Mesenchymal stem cell (in vitro differentiated cells and primary cell): ENCODE measurements around the gene NHLH1. TPM values are rescaled to one million over a fixed set of nuclear protein-coding genes. Genes with fewer than 3 reads are reported as not detected.

Source experiments
- DNase-seq: peaks from one replicate; pipeline ENCODE4 v3.0.0-alpha.2; 2013
- H2AFZ ChIP-seq: one replicate; pipeline ENCODE4 v1.6.1; 2013; ENCODE audit warnings: low read depth, mild to moderate bottlenecking, control low read depth, inconsistent platforms, low read length, moderate library complexity
- H2AK5ac ChIP-seq: 2 replicates; pipeline ENCODE4 v1.6.1; 2013; ENCODE audit warnings: low read length, moderate library complexity, mild to moderate bottlenecking, inconsistent platforms; ENCODE audit not compliant: severe bottlenecking
- H2BK120ac ChIP-seq: one replicate; pipeline ENCODE4 v1.6.1; 2013; ENCODE audit warnings: low read depth, mild to moderate bottlenecking, inconsistent platforms, low read length, moderate library complexity
- H2BK12ac ChIP-seq, 2 experiments: one replicate each; pipeline ENCODE4 v1.6.1; 2013; ENCODE audit warnings: inconsistent platforms in 2 of 2, low read length in 2 of 2, mild to moderate bottlenecking in 2 of 2, moderate library complexity in 2 of 2, control low read depth in 1 of 2
- H2BK15ac ChIP-seq: one replicate; pipeline ENCODE4 v1.6.1; 2013; ENCODE audit warnings: mild to moderate bottlenecking, low read depth, inconsistent platforms; ENCODE audit not compliant: poor library complexity, severe bottlenecking
- H2BK5ac ChIP-seq: 2 replicates; pipeline ENCODE4 v1.6.1; 2013; ENCODE audit warnings: low read depth, mild to moderate bottlenecking, low read length, control low read depth, inconsistent platforms; ENCODE audit not compliant: poor library complexity, severe bottlenecking
- H3K14ac ChIP-seq, 2 experiments: one replicate each; pipeline ENCODE4 v1.6.1; 2013; ENCODE audit warnings: inconsistent platforms in 2 of 2, low read length in 2 of 2, control low read depth in 1 of 2, mild to moderate bottlenecking in 1 of 2, moderate library complexity in 1 of 2
- H3K18ac ChIP-seq, 2 experiments: one replicate each; pipeline ENCODE4 v1.6.1; 2013; ENCODE audit warnings: inconsistent platforms in 2 of 2, low read length in 2 of 2, control low read depth in 1 of 2, low read depth in 1 of 2, mild to moderate bottlenecking in 1 of 2
- H3K23ac ChIP-seq, 2 experiments: one replicate each; pipeline ENCODE4 v1.6.1; 2013; ENCODE audit warnings: inconsistent platforms in 2 of 2, low read length in 2 of 2, mild to moderate bottlenecking in 2 of 2, moderate library complexity in 2 of 2, control low read depth in 1 of 2
- H3K27ac ChIP-seq: 2 replicates; pipeline ENCODE4 v1.5.1; 2013; ENCODE audit warnings: mild to moderate bottlenecking, moderate library complexity, low read length, control low read depth, inconsistent platforms; ENCODE audit not compliant: poor library complexity, severe bottlenecking
- H3K27me3 ChIP-seq, 2 experiments: 2 replicates each; pipeline versions ENCODE4 v1.6.1 to v1.7.0; 2013; ENCODE audit warnings: low read length in 2 of 2, mild to moderate bottlenecking in 2 of 2, moderate library complexity in 2 of 2, control low read depth in 1 of 2, inconsistent platforms in 1 of 2; ENCODE audit not compliant: control insufficient read depth in 1 of 2, insufficient read depth in 1 of 2
- H3K36me3 ChIP-seq, 2 experiments: 2 replicates each; pipeline versions ENCODE4 v1.6.1 to v1.7.0; 2013; ENCODE audit warnings: low read length in 2 of 2, control low read depth in 1 of 2, inconsistent platforms in 1 of 2, low read depth in 1 of 2, mild to moderate bottlenecking in 1 of 2; ENCODE audit not compliant: insufficient read depth in 2 of 2, control insufficient read depth in 1 of 2
- H3K4ac ChIP-seq, 2 experiments: one replicate each; pipeline ENCODE4 v1.6.1; 2013; ENCODE audit warnings: inconsistent platforms in 2 of 2, low read length in 2 of 2, mild to moderate bottlenecking in 2 of 2, moderate library complexity in 2 of 2, control low read depth in 1 of 2, low read depth in 1 of 2
- H3K4me1 ChIP-seq: 2 replicates; pipeline ENCODE4 v1.6.1; 2013; ENCODE audit warnings: low read depth, low read length, control low read depth; ENCODE audit not compliant: control insufficient read depth, insufficient read depth
- H3K4me2 ChIP-seq: 2 replicates; pipeline ENCODE4 v1.6.1; 2013; ENCODE audit warnings: low read length, mild to moderate bottlenecking, inconsistent platforms; ENCODE audit not compliant: poor library complexity, severe bottlenecking
- H3K4me3 ChIP-seq, 2 experiments: 2 replicates each; pipeline versions ENCODE4 v1.5.1 to v1.7.0; 2013; ENCODE audit warnings: low read length in 2 of 2, mild to moderate bottlenecking in 2 of 2, control low read depth in 1 of 2, low read depth in 1 of 2; ENCODE audit not compliant: insufficient read depth in 1 of 2
- H3K79me1 ChIP-seq: replicated peaks from 2 replicates; pipeline ENCODE4 v1.6.1; 2013; ENCODE audit warnings: mild to moderate bottlenecking, control low read depth, low read length, inconsistent platforms; ENCODE audit not compliant: poor library complexity, severe bottlenecking
- H3K9ac ChIP-seq: 2 replicates; pipeline ENCODE4 v1.7.0; 2013; ENCODE audit warnings: mild to moderate bottlenecking, low read length, moderate library complexity
- H3K9me3 ChIP-seq: 2 replicates; pipeline ENCODE4 v1.7.0; 2013; ENCODE audit warnings: mild to moderate bottlenecking, low read length; ENCODE audit not compliant: control insufficient read depth
- H4K8ac ChIP-seq: one replicate; pipeline ENCODE4 v1.6.1; 2013; ENCODE audit warnings: inconsistent platforms, mild to moderate bottlenecking, low read length, moderate library complexity
- H4K91ac ChIP-seq: one replicate; pipeline ENCODE4 v1.6.1; 2013; ENCODE audit warnings: mild to moderate bottlenecking, low read length, inconsistent platforms
- WGBS: methylation state at CpG from one replicate; pipeline ENCODE4 v1.1.7; 2013; ENCODE audit warnings: mixed read lengths; 5-methylcytosine and 5-hydroxymethylcytosine counted together
- polyA plus RNA-seq, 2 experiments: library from polyadenylated mRNA; stranded (reverse); fragments of 200-250 nt; gene quantifications; one replicate each; pipeline ENCODE4 v1.2.3, GENCODE V29; 2013

The NHLH1 gene
- polyA plus RNA-seq (2013, experiment 1 of 2), result 0.23 TPM
- polyA plus RNA-seq (2013, experiment 2 of 2), result 0.16 TPM

GRCh38 chr1:160366731-160367515 is at the start of gene NHLH1:
Gene NHLH1 (plus strand): TSS chr1:160367071. CDS start chr1:160370732, 3,661 bp downstream.
- Histone ChIP-seq H3K27me3 (peaks cover 14 to 37% of the 10 kb centered on the region in 2 experiments), H3K9ac (no peak within 1 kb of the TSS), H3K4me2 (no peak within 1 kb of the TSS), H4K91ac (no peak within 1 kb of the TSS), H2BK120ac (no peak within 1 kb of the TSS), H3K4ac (no peak within 1 kb of the TSS), H3K23ac (no peak within 1 kb of the TSS), H2BK12ac (no peak within 1 kb of the TSS), H3K4me1 (peaks cover 3% of the 10 kb centered on the region), H3K9me3 (no peaks in the 10 kb centered on the region), H3K27ac (no peak within 1 kb of the TSS), H3K36me3 (peaks cover 0 to 3% of the 10 kb centered on the region in 2 experiments), H3K4me3 (no peak within 1 kb of the TSS), H3K14ac (no peak within 1 kb of the TSS), H2BK15ac (no peak within 1 kb of the TSS), H3K79me1 (no peaks in the 10 kb centered on the region), H2BK5ac (no peak within 1 kb of the TSS), H4K8ac (no peak within 1 kb of the TSS), H2AFZ (no peak within 1 kb of the TSS), H3K18ac (no peak within 1 kb of the TSS), H2AK5ac (no peak within 1 kb of the TSS)
- no peak for DNase-seq
- 79% methylated on average over 8 of the region's 15 CpGs for WGBS

DNA sequence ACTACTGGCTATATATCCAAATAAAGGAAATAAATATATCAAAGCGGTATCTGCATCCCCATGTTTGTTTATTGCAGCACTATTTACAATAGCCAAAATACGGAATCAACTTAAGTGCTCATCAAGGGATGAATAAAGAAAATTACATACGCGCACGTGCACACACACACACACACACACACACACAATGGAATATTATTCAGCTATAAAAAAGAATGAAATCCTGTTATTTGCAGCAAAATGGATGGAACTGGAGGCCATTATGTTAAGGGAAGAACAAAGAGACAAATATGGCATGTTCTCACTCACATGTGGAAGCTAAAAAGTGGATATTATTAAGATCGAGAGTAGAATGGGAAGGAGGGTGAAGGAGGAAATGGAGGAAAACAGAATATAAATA is 44.0 kb upstream of the NHLH1 start:
- Histone ChIP-seq H2BK5ac (no peak overlapping the region), H4K8ac (no peak overlapping the region), H2AFZ (no peak overlapping the region), H3K27me3 (no peaks in the 10 kb centered on the region), H2BK12ac (no peak overlapping the region), H3K4me3 (no peak overlapping the region), H3K18ac (no peak overlapping the region), H2BK15ac (no peak overlapping the region), H3K14ac (no peak overlapping the region), H3K23ac (no peak overlapping the region), H2BK120ac (no peak overlapping the region), H3K4me2 (no peak overlapping the region), H3K27ac (no peak overlapping the region), H4K91ac (no peak overlapping the region), H3K79me1 (peaks cover 7% of the 10 kb centered on the region), H3K4me1 (no peaks in the 10 kb centered on the region), H2AK5ac (no peak overlapping the region), H3K9me3 (no peaks in the 10 kb centered on the region), H3K4ac (no peak overlapping the region), H3K36me3 (peaks cover 20 to 90% of the 10 kb centered on the region in 2 experiments), H3K9ac (no peak overlapping the region)
- DNase-seq, result no peak
- WGBS, result 96% methylated on average over 3 of the region's 6 CpGs

DNA sequence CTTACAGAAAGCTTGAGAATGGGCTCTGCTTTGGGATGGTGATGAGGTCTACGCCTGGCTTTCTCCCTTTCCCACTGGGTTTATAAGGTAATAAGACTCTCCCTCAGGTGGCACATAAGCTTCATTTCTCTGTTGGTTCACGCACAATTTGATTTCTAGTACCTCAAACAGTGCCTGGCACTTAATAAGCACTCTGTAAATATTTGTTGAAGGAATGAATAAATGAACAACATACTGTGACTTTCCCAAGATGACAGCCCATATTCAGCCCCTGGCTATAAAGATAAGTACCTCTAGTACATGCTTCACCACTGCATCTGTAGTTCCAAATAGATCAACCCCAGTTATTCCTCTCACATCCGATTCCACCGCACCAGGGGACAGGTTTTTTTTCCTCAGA is 41.6 kb upstream of the NHLH1 start:
- WGBS, result 100% methylated on average over 2 of the region's 4 CpGs
- Histone ChIP-seq H3K36me3 (peaks cover 34 to 93% of the 10 kb centered on the region in 2 experiments), H4K8ac (no peak overlapping the region), H3K79me1 (peaks cover 17% of the 10 kb centered on the region), H2BK120ac (no peak overlapping the region), H2BK15ac (no peak overlapping the region), H3K4me2 (no peak overlapping the region), H2AFZ (no peak overlapping the region), H3K9me3 (no peaks in the 10 kb centered on the region), H3K4me1 (no peaks in the 10 kb centered on the region), H3K18ac (no peak overlapping the region), H3K27ac (no peak overlapping the region), H3K27me3 (no peaks in the 10 kb centered on the region), H3K4me3 (no peak overlapping the region), H4K91ac (no peak overlapping the region), H2BK5ac (no peak overlapping the region), H2BK12ac (no peak overlapping the region), H3K23ac (no peak overlapping the region), H2AK5ac (no peak overlapping the region), H3K14ac (no peak overlapping the region), H3K4ac (no peak overlapping the region), H3K9ac (no peak overlapping the region)
- no peak for DNase-seq

DNA sequence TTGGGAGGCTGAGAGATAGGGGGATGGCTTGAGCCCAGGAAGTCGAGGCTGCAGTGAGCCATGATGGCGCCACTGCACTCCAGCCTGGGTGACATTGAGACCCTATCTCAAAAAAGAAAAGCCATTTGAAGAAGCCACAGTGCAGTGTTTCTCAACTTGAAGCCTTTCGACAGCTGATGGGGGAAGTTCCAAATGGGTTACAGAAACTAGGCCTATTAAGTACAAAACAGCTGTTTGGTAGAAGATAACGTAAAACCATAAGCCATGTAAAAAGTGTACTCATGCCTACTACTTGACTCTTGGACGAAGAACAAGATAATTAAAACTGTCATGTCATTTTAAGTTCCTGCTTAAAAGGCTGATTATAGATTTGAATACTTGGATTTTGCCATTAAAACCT is 40.5 kb upstream of the NHLH1 start:
- Histone ChIP-seq H2AK5ac (no peak overlapping the region), H3K4me2 (no peak overlapping the region), H3K9ac (no peak overlapping the region), H2BK5ac (no peak overlapping the region), H2BK120ac (no peak overlapping the region), H3K4me3 (no peak overlapping the region), H4K8ac (no peak overlapping the region), H3K27ac (no peak overlapping the region), H3K18ac (no peak overlapping the region), H4K91ac (no peak overlapping the region), H3K23ac (no peak overlapping the region), H2AFZ (no peak overlapping the region), H3K79me1 (peaks cover 18% of the 10 kb centered on the region), H3K4me1 (no peaks in the 10 kb centered on the region), H2BK12ac (no peak overlapping the region), H3K9me3 (no peaks in the 10 kb centered on the region), H3K4ac (no peak overlapping the region), H2BK15ac (no peak overlapping the region), H3K14ac (no peak overlapping the region), H3K27me3 (no peaks in the 10 kb centered on the region), H3K36me3 (peaks cover 38 to 95% of the 10 kb centered on the region in 2 experiments)
- DNase-seq, result no peak
- 99% methylated on average over 4 of the region's 5 CpGs for WGBS
